Neural cell (in vitro differentiated cells): Measurements from ENCODE around the gene SPP1.

ENCODE experiments used
- EZH2 ChIP-seq: fragments of 200-600, 300-800 bp; shearing (Covaris generic), sonication (generic); IDR thresholded peaks from 2 replicates; pipeline ENCODE4 v1.6.1; 2014; ENCODE audit warnings: antibody characterized with exemption, low read length, borderline replicate concordance, mild to moderate bottlenecking; ENCODE audit not compliant: insufficient read depth, poor library complexity, severe bottlenecking
- POLR2AphosphoS5 ChIP-seq: IDR thresholded peaks from 2 replicates; pipeline ENCODE4 v1.6.1; 2012
- SMC3 ChIP-seq: fragments of 450-650 bp; conservative IDR thresholded peaks from 2 replicates; pipeline ENCODE4 v1.6.1; 2014; ENCODE audit warnings: antibody characterized with exemption, mild to moderate bottlenecking, moderate library complexity; ENCODE audit not compliant: poor library complexity
- TF ChIP-seq, protein P1 (sequence below): fragments of 450-650 bp; IDR thresholded peaks from 2 replicates; pipeline ENCODE4 v1.5.1; 2014; ENCODE audit warnings: antibody characterized with exemption, mild to moderate bottlenecking, moderate library complexity; ENCODE audit not compliant: poor library complexity, severe bottlenecking

DNA sequence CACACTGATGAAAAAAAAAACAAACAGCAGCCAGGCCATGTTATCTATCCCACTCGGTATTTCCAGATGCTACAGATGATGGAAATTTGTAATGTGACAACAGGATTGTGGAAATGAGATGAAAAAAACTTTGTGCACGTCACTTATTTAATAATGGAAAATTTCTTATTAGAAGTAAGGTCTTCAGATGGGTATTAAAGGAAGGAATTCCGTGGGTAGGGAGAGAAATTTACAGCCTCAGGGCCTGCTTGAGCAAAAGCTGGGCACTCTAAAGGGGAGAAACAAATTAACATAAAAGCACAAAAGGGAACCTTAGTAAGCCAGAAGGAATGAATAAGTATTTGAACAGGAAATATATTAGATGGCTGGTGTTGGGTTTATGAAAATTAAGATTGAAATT lies 27.7 kb downstream of the SPP1 start:
- TF ChIP-seq, protein P1, sequence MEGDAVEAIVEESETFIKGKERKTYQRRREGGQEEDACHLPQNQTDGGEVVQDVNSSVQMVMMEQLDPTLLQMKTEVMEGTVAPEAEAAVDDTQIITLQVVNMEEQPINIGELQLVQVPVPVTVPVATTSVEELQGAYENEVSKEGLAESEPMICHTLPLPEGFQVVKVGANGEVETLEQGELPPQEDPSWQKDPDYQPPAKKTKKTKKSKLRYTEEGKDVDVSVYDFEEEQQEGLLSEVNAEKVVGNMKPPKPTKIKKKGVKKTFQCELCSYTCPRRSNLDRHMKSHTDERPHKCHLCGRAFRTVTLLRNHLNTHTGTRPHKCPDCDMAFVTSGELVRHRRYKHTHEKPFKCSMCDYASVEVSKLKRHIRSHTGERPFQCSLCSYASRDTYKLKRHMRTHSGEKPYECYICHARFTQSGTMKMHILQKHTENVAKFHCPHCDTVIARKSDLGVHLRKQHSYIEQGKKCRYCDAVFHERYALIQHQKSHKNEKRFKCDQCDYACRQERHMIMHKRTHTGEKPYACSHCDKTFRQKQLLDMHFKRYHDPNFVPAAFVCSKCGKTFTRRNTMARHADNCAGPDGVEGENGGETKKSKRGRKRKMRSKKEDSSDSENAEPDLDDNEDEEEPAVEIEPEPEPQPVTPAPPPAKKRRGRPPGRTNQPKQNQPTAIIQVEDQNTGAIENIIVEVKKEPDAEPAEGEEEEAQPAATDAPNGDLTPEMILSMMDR: no peak
- no peak for TF ChIP-seq POLR2AphosphoS5
- TF ChIP-seq SMC3: no peak
- TF ChIP-seq EZH2: no peak
